ENCODE results near the gene MUC6.
A peak's percentile ranks its signal among the peaks of the same experiment; 100 is the strongest.

The MUC6 gene

DNA sequence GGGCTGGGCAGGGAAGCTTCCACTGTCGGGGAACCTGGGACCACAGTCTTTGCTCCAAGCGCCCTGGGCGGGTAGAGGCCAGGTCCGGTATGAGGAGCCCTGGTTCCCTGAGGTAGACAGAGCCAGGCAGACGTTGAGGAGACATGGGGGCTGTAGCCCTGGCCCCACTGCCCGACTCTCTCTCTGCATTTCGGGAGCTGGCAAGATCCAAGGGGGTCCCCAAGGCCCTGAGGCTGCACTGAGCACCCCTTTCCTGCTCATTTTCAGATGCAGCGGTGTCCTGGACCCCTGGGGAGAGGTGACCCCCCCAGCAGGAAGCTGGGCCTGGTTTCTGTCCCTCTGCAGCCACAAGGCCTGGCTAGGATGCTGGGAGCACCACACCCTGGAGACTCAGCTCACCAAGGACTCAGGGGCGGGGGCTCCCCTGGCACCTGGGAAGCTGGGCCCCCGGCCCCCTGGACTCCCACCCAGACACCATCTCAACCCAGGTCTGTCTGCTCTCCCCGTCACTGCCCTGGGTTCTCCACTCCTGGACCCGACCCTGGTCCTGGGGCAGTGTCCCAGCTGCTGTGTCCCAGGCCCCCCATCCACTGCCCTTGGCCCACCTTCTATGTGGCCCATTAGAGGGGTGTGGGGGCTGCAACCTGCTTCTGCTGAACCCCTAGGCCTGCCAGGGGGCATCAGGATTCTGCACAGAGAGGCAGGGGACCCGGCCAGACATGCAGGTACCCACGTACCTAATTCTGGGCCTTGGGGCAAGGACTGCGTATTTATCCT is 15.0 kb upstream of the MUC6 start:
- no peak for DNase-seq

DNA sequence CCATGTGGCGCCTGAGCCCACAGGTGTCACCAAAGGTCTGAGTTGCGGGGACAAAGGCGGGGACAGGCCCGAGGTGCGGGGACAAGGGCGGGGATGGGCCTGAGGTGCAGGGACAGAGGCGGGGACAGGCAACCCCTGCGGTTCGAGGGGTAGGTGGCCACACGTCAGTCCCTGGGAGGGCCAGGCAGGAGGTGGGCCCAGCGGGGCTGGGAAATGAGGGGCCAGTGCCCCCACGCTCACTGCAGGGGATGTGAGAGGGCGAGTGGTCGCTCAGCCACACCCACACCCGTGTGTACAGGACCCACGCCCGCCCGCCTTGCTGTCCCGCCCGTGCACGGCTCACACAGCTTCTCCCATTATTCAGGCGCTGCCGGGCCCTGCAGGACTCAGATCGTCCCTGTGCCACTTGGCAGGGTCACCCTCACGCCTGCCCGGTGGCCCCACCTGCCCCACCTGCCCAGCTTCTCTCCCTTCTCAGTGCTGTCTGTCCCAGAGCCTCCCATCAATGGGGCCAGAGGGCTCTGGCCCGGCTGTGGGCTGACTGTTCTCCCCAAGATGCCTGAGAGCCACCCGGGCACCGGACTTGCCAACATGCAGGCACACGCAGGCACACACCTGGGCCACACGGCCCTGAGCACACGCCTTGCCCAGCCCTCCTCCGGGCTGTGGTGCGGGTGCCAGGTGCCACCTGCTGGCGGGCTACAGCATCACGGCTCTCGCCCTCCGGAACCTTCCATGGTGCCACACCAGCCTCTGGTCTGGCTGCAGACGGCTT is 14.2 kb upstream of the MUC6 start:
- peak; percentile 14 for DNase-seq

DNA sequence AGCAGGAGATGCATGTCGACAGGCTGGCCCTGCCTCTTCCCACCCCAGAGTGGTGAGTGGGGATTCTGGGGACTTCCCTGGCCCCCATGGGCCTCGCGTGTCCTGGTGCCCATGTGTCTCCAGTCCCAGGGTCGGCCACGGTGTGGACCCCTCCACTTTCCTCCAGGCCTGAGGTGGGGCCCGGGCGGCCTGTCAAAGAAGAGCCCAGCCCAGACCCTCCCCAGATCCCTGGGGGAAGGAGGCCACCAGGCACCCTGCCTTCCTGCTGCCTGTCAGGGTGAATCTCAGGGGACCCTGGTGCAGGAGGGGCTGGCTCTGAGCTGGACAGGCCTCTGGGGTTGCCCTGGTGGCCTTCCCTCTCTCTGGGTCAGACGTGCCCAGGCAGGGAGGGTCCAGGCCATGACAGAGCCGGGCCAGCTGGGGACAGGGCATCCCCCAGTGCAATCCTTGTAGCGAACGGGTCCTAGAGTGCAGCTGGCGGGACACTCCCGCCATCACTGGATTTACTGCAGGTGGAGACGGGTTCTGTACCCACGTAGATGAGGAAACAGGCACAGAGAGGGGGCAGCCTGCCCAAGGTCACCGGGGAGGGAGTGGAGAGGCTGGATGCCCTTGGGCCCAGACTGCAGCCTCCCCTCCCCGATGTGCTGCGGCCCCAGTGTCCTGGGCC is 13.5 kb upstream of the MUC6 start:
- no peak for DNase-seq

DNA sequence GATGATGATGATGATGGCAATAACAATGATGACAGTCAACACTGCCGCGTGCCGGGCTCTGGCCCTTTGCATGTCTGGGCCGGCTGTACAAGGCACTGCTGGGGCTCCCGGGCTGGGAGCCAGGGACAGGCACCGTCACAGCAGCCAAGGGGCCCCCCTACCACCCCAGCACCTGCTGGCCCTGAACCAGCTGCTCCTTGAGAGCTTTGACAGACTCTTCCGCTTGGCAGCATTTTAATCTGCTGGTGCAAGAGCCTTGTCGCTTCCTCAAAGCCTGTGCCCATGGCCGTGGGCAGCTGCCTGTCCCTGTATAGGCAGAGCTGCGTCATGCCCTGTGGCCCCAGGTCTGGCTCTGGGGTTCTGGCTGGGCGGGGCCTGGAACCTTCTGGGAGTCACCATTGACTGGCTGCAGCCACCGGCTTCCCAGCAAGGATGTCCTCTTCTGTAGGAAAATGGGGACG is 12.9 kb upstream of the MUC6 start:
- no peak for DNase-seq

DNA sequence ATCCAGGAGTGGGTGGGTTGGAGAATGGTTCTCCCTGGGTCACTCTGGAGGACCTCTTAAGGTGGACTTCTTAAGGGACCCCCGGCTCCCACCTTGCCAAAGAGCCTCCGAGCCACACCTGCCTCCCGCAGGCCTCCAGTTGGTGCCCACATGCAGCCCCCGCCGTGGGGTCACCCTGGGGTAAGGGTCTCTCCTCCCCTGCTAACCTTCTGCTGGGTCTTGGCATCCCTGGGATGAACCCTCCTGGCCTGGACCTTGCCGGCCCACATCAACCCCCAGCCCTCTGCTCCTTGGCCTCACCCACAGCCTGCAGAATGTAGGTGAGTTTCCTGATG is 12.5 kb upstream of the MUC6 start:
- no peak for DNase-seq

DNA sequence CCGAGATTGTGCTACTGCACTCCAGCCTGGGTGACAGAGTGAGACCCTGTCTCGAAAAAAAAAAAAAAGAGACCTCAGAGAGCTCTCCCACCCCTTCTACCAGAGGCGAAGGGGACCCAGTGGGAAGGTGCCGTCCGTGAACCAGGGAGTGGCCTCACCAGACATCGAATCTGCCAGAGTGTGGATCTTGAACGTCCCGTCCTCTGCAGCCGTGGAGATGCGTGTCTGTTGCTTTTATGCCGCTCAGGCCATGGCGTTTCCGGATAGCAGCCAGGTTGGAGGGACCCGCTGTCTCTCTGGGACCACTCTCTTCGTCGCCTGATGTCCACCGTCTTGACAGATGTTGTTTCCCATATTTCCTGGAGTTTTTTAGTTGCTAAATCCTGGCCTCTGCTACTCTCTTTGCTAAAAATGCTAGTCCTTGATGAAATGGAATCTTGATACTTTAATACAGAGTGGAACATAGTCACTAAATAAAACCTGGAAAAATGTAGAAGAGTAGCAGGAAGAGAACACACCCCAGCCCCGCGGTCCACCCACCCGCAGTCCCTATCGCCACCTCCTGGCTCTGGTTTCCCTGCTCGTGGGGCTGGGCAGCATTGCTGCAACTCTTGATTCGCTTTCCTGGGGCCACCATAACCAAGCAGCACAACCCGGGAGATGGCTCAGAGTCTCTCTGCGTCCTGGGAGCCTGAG is 12.0 kb upstream of the MUC6 start:
- DNase-seq: no peak

DNA sequence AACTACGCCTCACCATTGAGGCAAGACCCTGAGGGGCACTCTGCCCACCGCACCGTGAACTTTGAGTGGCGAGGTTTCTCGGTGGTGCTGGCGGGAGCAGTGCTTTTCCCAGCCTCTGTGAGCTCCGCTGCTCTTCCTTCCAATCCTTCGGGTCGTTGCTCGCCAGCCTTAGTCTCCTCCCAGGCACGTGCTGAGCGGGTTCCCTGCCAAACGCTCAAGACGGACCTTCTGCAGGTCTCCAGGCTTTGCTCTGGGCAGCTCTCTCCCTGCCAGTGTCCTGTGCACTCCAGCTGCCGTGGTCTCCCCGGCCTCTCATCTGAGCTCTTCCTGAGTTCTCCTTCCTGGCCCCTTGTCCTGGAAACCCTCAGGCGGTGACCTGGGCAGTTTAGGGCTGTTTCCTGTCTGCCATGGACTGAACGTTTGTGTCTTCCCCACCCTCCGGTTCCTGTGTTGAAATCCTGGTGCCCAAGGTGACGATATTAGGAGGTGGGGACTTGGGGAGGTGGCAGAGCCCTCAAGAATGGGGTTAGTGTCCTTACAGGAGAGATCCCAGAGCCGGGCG is 11.2 kb upstream of the MUC6 start:
- DNase-seq: no peak

DNA sequence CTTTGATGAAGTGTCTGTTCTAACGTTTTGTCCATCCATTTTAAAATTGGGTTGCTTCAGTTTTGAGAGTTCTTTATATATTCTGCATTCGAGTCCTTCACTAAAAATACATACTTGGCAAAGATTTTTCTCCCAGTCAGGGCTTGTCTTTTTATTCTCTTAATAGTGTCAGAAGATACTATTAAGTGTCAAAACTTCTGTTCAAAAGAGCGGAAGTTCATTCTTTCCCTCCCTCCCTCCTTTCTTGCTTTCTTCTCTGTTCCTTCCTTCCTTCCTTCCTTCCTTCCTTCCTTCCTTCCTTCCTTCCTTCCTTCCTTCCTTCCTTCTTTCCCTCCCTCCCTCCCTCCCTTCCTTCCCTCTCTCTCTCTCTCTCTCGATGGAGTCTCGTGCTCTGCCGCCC is 7.6 kb upstream of the MUC6 start:
- no peak for DNase-seq

DNA sequence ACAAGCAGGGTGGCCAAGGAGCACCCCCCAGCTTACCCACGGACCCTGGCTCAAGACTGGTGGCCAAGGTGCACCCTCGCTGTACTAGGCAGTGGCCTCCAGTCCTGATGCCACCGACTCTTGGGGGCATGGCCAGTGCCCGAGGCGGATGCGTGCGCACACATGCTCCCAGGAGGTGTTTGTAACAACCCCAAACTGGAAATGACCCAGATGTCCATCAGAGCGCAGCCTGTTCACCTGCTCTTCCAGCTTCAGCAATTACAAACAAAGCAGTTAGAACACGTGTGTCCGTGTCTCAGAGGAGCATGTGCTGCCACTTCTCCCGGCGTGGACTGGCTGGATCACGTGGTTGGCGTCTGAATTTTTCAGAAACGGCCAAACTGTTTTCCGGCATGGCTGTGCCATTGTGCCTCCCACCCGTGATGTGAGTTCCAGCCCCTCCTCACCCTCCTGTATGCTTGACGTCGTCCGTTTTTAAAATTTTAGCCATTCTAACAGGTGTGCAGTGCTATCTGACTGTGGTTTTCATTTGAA is 7.1 kb upstream of the MUC6 start:
- DNase-seq: no peak

DNA sequence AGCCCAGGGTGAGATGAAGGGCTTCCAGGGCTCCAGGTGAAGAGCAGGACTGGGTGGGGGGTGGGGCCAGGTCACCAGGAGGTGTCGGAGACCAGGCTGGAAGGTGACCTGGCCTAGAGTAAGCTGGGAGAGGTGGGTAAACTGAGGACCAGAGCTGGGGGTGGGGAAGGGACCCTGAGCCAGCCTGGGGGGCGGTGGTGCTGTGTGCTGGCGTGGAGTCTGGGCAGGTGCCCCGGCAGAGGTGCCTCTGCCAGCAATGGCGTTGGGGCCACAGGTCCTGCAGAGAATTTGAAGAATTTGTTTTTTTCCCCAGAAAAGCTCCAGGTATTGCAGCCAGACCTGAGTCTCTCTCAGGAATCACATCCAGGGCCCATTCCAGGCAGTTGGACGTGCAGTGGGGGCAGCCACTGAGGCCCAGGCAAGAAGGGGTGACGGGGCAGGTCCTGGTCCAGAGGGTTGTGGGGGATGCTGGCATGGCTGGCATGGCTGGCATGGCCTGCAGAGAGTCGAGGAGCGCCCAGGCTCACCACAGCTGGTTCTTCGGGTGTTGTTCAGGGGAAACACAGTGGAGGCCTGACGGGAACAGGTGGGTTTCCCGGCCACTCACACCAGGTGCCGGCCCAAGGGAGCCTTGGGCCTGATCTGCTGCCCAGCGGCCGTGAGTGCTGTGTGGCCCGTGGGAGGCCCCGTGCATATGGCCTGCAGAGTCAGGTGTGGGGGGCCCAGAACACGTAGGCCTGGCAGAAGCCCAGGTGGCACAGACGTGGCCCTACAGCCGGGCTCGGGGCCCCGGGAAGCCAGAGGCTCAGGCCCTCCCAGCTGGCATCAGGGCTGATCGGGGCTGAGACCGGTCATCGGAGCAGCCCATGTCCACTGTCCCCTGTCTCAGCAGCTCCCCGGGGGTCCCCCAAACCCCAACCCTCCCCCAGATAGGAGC is 6.4 kb upstream of the MUC6 start:
- DNase-seq: no peak

DNA sequence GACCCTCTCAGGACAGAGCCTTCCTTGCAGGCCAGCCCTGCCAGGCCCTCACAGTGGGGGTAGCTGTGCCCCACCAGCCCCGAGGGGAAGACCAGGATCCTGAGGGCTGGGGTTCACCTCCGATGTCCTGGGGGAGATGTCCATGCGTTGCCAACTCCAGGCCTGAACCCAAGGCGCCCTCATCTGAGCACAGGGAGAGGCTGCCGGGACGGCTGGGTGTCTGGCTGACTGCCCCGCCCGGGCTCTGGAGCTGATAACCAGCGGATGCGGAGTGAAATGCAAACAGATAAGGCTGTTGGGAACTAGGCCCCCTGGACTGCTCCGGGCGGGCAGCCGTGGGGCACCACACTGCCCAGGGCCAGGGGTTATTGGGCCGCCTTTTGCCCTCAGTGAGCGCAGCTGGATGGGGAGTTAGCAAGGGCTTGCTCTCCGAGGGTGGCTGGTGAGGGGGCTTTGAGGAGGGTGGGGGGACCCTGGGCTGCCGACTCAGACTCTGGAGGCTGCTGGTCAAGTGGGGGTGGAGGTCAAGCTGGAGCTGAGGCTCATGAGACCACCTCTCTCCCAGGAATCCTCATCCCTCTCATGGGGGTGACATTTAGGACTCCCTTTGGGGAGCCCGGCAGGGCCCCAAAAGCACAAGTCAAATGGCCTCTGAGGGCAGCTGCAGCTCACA is 5.6 kb upstream of the MUC6 start:
- no peak for DNase-seq

DNA sequence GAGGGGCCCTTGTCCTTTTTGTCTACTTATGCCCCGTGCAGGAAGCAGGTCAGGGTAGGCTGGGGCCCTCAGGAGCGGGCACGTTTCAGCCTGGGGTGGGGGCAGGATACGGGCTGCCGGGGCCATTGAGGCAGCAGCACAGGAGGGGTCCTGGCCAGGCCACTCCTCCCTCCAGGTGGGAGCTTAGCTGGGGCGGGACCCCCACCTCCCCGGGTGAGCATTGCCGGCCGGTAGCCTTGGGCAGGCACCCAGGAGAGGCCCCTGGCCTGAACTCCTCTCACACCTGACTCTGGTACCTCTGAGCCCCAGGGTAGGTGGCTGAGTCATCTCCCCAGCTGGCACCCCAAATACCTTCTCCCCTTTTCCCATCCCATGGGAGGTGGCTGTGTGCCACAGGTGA is 5.0 kb upstream of the MUC6 start:
- DNase-seq: no peak

DNA sequence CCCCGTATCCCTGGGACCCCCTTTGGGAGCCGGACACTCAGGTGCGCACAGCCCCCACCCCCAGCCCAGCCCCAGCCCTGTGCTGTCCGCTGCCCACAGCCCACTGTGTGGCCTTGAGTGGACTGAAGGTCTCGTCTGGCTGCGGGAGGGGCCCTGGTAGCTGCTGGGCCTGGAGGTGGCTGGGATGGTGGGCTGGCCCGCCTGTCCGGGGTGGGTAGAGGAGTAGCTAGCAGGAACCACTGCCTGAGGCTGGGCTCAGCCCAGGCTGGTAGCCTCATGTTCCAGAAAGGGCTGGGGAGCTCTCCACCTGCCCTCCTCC is 4.6 kb upstream of the MUC6 start:
- DNase-seq: no peak

DNA sequence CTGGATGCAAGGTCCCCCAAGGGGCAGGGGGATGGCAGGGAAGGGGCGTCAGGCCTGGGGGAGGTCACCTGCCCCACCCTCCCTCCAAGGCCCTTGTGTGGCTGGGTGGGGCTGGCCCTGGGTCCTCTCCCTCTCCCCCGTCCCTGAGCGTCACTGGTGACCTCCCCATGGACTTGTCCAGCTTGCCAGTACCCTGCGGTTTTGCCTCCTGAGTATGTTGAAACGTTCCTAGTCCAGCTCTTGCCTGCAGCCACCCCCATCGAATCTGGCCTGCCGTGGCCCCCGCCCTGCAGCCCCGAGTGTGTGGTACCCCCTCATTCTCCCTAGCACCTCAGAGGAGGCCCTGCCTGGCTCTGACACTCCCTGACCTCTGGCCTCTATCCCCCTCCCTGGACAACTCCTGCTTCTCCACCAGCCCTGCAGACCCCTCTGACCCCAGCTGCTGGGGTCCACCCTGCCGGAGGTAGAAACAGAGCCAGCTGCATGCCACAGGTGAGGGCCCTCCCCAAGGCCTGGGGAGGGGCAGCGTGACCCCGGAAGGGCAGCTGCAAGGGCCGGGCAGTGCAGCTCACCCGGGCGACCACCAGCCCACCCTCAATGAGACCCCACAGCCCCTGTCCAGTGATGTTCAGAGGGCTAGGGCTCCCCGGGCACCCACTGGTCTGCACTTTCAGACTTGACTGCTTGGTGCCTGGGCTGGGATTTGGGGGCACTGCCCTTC is 4.1 kb upstream of the MUC6 start:
- no peak for DNase-seq

DNA sequence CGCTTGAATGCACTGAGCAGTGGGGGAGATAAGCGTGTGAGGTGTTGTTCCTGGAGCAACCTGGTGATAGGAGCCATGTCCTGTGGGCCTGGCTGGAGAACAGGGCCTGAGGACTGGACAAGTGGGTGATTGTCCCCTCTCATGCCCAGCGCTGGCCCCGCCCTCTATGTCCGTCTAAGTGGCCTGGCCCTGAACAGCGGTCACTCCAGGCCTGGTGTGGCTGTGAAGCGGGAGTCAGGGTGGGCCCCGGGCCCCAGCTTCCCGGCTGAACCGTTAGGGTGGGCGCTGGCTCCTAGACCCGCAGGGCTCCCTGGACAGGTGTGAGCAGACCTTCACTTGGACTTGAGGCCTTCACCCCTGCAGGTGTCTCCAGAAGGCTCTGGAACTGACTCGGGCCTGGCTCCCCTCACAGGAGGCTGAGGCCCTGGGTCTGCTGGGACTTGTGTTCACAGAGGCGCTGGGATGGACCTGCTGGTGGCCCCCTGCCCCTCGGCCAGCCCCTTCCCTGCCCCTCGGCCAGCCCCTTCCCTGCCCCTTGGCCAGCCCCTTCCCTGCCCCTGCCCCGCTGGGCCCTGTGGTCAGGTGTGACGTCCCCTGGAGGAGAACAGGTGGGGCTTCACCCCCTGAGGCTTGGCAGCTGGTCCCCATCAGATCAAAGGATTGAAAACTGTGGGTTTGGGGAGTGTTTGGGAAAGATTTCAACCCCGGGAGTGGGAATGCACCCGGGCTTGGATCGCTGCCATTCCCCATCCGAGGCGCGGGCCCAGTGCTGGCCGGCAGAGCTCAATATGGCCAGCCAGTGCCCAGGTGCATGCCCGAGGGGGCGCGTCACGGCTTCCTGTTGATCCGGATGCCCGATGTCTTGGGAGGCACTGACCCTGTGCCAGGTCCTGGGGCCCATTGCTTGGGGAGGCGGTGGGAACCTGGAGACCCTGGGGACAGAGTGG is 3.2 kb upstream of the MUC6 start:
- no peak for DNase-seq

DNA sequence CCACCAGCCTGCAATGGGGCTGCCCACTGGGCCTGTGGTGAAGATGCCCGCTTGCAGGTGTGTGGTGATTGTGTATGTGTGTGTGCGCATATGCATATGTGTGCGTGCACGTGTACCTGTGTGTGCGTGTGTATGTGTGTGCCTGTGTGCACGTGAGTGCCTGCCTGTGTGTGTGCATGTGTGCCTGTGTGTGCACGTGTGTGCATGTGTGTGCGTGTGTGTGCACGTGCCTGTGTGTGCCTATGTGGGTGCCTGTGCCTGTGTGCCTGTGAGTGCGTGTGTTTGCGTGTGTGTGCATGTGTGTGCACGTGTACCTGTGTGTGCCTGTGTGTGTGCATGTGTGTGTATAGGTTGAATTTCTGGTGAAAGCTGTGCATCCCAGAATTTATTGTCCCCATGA is 2.4 kb upstream of the MUC6 start:
- no peak for DNase-seq

DNA sequence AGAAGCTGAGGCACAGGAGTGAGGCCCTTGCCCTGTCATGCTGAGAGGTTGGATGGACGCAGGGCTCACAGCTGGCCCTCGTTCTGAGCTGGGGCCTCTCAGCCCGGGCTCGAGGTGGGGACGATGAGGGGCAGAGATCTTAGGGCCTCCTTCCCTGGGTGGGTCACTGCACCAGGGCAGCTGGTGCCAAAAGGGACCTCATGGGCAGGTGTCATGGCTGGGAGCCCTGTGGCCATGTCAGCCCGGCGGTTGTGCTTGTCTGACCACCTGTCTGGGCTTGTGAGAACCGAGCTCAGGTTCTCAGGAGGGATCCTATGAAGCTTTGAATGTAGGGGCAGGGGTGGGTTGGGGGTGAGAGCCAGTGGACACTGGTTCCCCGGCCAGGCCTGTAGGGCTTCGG is 1.8 kb upstream of the MUC6 start:
- no peak for DNase-seq

DNA sequence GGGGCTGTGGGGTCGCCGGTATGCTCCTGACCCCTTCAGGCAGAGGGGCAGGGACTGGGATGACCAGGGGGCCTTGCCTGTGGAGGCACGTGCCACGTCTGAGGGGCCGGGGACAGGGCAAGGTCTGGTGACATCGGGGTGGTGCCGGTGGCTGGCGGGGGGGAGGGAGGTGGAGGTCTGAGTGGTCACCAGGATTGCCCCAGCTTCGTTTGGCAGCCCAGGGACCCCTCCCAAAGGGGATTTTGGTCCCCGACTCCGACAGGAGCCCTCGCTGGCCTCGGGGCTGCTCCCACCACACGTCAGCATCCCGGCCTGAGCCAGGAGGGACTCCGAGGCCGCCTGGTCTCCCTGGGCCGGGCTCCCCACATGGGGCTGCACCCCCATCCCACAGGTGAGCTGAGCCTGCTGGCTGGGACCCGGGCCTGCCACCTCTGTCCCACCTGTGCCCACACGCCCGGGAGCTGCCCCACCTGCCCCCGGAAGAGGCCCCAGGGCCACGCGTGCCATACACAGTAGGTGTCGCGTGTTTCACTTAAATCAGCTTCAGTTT is 1.1 kb upstream of the MUC6 start:
- DNase-seq: no peak

DNA sequence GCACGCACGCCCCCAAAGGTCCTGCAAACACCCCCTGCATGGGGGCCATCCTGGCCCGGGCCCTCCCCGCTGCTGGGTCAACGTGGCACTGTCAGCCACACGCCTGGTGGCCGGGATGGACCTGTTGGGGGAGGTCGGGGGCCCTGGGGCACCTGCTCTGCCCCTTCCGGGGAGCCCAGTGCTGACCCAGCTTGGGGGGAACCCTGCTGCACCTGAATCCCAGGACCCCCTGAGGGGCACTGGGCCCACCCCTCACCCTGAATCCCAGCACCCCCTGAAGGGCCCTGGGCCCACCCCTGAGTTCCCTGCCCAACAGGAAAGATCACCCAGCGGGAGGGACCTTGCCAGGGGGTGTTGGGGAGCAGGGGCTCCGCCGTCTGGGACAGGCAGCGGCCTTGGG is 413 bp upstream of the MUC6 start:
- DNase-seq: no peak
